SU-DHL-6 (cell line): ENCODE measurements around the gene KCNC3.

Source experiments
- CTCF ChIP-seq: fragments of 200-600 bp; sonication (generic); IDR thresholded peaks from one replicate; pipeline ENCODE4 v1.5.1; 2017; ENCODE audit warnings: antibody characterized with exemption, mild to moderate bottlenecking, low read length, moderate library complexity; ENCODE audit not compliant: insufficient read depth, poor library complexity, severe bottlenecking
- EZH2phosphoT487 ChIP-seq: fragments of 200-600 bp; sonication (generic), shearing (Covaris generic); conservative IDR thresholded peaks from 2 replicates; pipeline ENCODE4 v1.6.1; 2018; ENCODE audit warnings: mild to moderate bottlenecking, antibody characterized with exemption, low read length, moderate library complexity, mixed read lengths

GRCh38 chr19:50276370-50277063 is 52.7 kb downstream of the KCNC3 start:
- TF ChIP-seq CTCF (no peak), EZH2phosphoT487 (no peak)
